ENCODE results near the gene ZFAND2B.
"Not testable (repeated sequence)": the region's sequence is repeated elsewhere in the genome, so short reads cannot be mapped to it uniquely, and the experiment has no call there.

ZFAND2B gene

GRCh38 chr2:219250049-219250781 is 43.6 kb downstream of the ZFAND2B start:
- DNase-seq (ENCODE audit: low spot score), result no peak

- DNase-seq (ENCODE audit: low spot score), result no peak
Observed at GRCh38 chr2:219251656-219252055, 45.1 kb downstream of the ZFAND2B start.

- DNase-seq (ENCODE audit: low spot score), result no peak
Observed at GRCh38 chr2:219252084-219252483, 45.5 kb downstream of the ZFAND2B start.

- DNase-seq (ENCODE audit: low spot score), result no peak
Observed at GRCh38 chr2:219252570-219252899, 46.0 kb downstream of the ZFAND2B start.

- DNase-seq (ENCODE audit: low spot score), result peak; percentile 42
Observed at GRCh38 chr2:219252900-219253752, 46.5 kb downstream of the ZFAND2B start, which contains the start of gene TUBA4B. Gene TUBA4B, plus strand, starts transcription at chr2:219253243. Its CDS starts 165 bp downstream, at chr2:219253408.

DNA sequence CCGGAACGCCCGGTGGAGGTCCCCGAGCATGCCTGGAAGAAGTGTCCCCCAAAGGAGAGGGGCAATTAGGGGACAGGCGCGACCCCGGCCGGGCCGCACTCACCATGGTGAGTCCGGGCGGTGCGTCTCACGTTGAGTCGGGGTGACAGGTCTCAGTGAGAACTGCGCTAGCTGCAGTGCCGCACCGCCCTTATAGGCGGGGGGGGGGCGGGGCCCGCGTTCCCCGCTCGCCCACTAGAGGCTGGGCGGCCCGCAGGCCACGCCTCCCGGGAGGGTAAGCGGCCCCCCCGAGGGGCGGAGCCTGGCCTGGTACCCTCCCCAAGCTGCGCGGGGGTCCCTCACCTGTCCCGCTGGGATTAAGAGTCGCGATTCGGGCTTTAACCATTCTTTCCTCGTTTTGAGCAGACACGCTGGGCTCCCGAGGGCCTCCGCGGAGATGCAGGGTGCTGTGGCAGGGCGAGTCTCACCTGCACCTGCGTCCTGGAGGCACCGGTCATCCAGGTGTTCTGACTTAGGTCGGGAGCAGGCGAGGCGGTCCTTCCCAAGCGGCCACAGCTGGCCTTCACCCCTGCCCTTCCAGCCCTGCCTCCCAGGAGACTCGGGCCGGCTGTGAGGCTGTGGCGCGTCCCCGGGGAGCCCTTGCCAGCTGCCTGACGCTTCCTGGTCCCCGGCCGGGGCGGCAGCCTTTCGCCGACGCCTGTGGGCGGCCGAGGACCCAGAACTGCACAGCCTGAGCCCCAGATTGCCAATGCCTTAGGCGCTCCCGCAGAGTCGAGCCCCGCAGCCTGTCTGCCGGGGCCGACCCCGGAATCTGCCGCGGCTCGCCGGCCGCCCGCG is 47.4 kb downstream of the ZFAND2B start, which contains the start of gene TUBA4A:
Gene TUBA4A (minus strand): TSS at position 166 of the 837 bp plus-strand sequence. CDS start 60 bp downstream, at position 106.
- DNase-seq (ENCODE audit: low spot score), result peak; percentile 93

- no peak for DNase-seq (ENCODE audit: low spot score)
Observed at GRCh38 chr2:219254590-219255201, 48.1 kb downstream of the ZFAND2B start.

DNA sequence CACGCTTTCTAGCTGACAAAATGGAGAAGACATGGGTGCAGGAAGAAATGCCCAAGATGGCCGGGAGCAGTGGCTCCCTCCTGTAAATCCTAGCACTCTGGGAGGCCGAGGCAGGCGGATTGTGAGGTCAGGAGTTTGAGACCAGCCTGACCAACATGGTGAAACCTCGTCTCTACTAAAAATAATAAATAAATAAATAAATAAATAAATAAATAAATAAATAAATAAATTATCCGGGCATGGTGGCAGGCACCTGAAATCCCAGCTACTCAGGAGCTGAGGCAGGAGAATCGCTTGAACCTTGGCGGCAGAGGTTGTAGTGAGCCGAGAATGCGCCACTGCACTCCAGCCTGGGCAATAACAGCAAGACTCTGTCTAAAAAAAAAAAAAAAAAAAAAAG is 52.4 kb downstream of the ZFAND2B start:
- not testable (repeated sequence) for DNase-seq (ENCODE audit: low spot score)

Data from AG08396 (cell line).